GM19351 (cell line): Measurements from ENCODE around the gene TCERG1L.
"Not testable (repeated sequence)": the region's sequence is repeated elsewhere in the genome, so short reads cannot be mapped to it uniquely, and the experiment has no call there.

ENCODE experiments used
- ATAC-seq: cut with Tn5 transposase; IDR thresholded peaks from one replicate; pipeline ENCODE4 v1.9.1; 2021; ENCODE audit warnings: mild to moderate bottlenecking, moderate library complexity; ENCODE audit not compliant: unreplicated experiment

Gene TCERG1L

DNA sequence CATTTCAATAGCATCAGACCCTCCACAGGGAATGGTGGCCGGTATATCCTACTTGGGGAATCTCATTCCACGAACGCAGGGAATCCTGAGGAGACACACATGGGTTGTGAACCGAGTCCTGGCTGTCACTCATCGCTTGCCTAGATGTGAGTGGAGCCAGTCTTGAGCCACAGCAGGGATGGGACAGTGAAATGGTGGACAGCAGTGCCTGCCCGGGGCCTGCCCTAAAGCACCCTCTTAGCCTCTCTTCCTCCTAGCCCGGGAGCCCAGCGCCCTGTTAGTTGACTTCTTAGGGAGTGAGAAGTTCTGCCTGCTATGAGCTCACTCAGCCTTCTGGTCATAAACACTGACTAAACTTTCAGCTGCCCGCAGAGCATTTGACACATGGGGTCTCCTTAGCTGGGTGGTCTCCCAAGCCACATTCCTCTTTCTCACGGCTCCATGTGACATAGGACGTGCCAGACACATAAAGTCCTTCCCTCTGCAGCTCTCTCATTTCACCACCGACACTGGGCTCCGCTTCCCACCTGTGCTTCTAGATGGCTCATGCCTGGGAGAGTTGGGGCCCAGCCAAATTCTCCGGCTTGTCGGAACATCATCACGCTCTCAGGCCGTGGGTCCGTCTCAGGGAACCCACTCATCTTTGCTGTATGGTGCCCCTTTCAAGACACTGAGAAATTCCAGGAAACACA lies 60.9 kb downstream of the TCERG1L start:
- no peak for ATAC-seq

DNA sequence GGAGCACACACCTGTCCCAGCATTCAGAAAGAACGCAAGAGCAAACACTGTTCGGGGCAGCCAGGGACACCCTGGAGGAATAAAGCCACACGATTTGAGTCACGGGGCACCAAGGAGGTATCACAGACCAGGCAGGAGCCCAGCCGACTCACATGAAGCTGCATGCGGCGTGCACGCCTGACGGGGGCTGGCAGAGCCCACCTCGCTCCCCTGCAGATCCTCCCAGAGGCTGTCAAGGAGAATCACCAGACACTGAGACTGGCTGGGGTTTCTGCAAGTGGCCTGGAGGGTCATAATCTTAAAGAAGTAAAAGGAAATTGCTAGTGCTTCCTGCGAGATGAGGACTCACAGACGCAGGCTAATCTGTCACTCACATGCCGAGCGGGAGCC lies 61.6 kb downstream of the TCERG1L start:
- ATAC-seq: no peak

DNA sequence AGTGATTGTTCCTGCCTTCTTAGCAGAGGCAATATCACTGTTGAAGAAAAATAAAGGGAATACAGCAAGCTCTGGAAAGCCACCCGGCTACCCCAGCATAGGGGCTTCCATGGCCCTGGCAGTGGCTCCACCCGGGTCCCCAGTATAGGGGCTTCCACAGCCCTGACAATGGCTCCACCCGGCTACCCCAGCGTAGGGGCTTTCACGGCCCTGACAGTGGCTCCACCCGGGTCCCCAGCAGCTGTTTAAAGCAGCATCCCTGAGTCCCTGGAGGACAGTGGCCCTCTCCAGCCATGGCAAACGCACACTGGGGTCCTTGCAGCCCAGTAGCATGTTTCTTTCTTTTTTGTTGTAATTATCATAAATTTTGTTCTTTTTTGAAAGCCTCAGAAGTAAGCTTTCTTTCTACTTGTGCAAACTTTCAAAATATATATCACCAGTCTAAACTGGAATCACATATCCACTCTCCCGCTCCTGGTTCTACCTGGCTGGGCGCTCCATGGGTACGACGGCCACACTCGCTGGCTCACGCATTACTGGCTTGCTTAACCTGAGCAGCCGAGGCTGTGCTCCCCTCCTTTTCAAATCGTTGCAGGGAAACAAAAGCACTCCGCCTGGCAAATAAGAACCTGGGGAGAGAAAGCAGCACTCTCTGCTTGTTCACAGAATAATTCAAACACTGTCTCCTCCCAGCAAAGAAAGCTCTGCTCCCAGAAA lies 62.1 kb downstream of the TCERG1L start:
- ATAC-seq: no peak

DNA sequence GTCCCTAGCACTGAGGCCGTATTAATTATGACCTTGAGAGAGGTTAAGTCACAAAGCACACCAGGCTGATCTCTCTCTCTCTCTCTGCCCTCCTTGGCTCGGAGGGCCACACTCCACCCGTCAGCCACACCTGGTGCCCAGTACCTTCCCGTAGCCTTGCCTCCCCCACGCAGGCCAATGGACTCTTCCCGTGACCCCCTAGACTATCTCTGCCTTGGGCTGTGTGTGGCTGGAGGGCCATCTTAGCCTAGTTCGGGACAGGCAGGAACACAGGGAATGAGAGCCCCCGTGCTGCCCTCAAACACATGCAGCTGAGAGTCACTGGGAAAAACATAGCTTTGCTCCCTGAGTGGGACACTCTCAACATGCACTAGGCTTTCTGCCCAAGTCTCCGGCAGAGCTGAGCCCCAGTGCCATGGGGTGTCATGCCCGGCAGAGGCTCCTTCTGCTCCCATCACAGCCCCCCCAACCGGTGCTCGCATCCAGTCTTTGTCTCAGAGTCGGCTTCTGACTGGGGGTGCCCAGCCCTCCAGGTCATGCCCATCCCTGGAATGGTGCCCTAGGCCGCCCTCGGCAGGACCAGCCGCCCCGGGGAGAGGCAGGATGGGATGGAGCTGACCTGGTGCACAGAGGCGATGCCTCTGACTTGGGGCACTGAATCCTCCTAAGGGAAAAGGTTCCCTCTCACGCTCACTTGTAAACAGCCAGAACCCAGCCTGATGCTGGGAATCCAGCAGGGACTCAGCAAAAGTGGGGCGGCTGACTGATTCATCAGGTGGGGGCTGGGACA lies 63.0 kb downstream of the TCERG1L start:
- ATAC-seq: no peak

DNA sequence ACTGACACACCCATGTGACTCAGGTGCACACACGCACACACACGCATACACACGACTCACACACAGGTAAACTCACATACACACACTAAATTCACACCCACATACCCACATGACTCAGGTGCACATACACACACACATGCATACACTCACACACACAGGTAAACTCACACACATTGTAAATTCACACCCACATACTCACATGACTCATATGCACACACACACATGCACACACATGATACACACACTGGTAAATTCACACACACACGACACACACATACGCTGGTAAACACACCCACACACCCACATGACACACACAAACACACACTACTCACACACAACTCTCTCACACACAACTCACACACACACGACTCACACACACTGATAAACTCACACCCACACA lies 63.6 kb downstream of the TCERG1L start:
- ATAC-seq: no peak

DNA sequence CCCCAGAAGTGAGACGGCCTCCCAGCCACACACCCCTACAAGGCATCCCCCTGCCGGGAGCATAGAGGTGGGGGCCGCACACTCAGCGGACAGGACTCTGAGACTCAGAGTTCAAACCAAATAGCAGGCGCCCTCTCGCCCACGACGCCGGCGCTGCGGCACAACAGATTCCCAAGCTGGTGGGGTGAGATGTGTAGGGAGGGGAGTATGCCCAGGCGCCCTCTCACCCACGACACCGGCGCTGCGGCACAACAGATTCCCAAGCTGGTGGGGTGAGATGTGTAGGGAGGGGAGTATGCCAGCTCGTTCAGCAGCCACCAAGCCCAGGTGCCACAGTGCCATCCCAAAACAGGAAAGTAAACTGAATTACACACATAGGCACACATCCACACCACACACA lies 64.7 kb downstream of the TCERG1L start:
- ATAC-seq: no peak

DNA sequence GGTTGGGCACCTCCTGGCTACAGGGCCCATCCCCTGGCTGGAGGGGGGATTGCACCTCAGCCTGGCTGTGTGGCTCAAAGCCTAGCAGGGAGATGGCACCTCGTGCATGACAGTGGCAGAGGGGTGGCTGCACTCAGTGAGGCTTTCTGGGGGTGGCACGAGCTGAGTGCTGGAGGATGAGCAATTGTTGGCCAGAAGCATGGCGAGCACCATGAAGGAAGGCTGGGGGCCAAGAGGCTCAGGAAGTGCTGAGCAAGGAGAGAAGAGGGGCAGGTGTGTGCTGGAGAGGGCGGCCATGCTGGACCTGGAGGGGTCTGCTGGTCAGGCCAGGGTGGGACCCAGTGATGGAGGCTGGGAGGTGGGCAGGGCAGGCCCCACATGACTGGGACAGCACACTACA lies 65.4 kb downstream of the TCERG1L start:
- ATAC-seq: no peak

DNA sequence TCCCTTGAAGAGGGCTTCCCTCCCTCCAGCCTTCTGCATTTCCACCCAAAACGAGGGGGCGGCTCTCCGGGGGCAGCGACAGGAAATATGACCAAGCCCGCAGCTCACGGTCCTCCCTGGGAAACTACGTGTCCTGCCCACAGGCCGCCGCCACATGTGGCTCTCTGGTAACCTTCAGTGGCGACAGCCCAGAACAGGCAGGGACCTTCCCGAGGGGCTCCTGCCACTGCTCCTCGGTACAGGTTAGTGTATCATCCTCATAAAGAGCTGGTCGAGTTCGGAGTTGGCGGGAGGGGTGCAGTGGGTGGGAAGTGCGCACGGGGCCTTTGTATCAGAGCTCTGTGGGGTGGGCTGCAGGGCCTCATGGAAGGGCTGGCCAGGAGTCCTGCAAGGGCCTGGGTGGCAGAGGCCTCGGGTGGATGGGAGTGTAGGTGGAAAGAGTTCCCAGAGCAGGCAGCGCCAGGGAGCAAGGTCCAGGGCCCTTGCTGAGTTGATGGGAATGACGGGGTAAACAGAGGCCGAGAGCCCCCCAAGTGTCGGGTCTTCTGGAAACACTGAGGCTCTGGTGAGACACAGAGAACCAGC lies 66.0 kb downstream of the TCERG1L start:
- ATAC-seq: no peak

DNA sequence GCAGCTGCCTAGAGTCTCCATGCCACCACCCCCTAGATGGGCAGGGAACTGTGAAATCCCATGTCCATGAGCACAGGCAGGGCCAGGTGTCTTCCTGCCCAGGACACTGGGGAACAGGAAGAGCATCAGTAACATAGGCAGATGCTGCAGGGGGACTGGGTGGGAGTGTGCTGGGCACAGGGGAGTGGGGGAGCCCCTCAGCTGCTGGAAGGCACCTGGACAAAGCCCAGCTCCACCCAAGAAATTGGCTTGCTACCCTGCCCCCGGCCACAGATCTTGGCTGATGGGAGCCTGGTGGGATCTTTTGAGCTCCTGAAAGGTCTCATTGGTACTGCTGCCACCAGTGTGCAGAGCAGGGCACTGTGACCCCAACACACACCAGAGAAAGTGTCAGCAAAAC lies 66.7 kb downstream of the TCERG1L start:
- ATAC-seq: no peak

DNA sequence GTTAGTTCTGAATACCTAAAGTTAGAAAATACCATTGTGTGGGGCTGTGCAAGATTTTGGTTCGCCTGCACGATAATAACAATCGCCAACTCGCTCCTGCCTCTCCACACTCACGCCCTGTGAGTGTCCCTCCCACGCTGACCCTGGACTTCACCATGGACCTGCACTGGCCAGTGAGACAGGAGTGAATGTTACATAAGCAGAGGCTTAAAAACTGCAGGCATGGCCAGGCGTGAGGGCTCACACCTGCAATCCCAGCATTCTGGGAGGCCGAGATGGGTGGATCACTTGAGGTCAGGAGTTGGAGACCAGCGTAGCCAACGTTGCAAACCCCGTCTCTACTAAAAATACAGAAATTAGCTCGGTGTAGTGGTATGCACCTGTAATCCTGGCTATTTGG lies 68.4 kb downstream of the TCERG1L start:
- no peak for ATAC-seq

DNA sequence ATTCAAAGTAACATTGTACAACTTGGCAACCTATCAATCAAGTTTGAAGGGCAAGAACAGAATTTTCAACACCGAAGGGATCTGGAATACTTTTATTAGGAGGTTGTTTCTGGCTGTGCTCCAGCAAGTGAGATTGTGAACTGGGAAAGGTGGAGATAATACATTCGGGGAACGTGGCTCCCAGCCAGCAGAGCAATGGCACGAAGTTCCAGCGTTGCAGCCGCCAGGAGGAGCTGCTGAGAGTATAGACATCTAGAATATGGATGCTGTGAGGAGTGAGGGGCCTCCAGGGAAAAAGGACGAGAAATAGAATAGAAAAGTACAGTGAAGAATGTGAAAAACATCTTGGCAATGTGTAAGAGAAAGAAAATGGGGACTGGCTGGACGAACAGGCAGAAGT lies 69.5 kb downstream of the TCERG1L start:
- no peak for ATAC-seq

DNA sequence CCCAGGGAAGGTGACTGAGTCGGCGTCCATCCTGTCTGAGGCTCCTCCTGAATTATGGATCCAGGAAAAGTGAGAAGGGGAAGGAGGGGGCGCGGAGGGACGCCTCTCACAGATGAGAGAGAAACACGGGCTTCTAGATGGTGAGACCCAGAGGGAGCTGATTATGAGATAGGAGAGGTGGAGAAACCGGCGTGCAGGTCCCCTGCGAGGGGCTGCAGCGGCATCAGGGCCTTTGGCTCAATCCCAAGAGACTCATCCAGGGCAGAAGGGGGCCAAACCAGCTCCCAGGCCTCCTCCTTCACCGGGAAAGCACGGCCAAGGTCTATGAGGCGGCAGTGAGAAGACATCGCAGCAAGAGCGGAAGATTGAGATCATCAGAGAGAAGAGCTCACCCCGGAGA lies 70.8 kb downstream of the TCERG1L start:
- ATAC-seq: no peak

DNA sequence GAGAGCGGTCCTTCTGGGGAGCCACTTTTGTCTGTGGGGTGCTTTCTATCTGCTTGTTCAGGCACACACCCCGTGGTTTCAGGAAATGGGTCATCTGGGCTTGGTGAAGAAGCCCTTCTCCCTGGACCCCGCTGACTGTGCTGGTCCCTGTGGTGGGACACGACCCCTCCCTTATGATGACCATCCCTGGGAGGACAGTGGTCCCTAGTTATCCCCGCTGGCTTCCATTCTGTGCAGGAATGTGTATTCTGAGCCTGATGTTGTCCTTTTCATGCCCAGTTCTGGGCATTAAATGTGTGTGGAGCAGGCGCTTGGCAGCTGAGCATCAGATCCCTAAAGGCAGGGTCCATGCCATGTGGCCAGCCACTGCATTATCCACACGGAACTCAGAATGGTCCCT lies 71.6 kb downstream of the TCERG1L start:
- no peak for ATAC-seq

DNA sequence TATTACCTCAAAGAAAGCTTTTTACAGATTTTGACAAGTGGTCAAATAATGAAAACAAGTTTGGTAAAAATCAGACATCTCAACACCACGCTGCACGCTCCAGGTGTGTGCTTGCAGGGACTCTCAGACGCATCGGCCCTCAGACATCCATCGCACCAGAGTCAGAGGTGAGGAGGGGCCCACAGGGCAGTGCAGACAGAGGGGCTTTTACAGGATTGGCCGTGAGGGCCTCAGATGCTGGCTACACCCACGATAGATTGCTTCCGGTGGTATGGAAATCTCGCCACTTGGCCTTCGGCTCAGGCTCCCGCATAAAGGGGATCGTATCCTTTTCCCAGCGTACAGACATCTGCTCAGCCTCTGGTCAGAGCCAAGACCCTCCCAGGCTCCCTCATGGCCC lies 72.1 kb downstream of the TCERG1L start:
- no peak for ATAC-seq

DNA sequence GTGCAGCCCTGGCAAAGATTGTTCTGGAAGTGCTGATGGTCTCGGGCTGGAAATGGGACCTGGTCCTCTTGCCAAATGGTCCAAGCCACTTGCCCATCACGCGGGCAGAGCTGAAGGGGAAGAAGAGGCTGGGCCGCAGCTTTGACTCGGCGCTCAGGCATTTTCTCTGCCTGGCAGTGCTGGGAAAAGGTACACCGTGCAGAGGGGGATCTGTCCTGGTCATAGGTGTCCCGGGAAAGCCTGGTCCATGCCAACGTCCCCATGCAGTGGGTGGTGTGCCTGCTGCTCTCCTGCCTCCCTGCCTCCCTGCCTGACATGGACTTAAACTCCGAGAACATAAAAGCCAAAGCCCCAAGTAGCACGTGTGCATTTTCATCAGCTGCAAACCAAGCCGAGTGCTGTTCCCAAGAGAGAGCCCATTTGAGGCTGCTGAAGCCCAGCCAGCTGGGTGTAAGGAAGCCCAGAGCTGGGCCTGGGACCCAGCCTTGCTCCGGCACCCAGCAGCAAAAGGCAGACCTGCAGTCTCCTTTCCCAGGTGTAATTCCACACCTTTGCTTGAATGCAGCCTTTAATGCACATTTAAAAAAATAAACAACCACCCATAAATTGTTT lies 72.7 kb downstream of the TCERG1L start:
- no peak for ATAC-seq

DNA sequence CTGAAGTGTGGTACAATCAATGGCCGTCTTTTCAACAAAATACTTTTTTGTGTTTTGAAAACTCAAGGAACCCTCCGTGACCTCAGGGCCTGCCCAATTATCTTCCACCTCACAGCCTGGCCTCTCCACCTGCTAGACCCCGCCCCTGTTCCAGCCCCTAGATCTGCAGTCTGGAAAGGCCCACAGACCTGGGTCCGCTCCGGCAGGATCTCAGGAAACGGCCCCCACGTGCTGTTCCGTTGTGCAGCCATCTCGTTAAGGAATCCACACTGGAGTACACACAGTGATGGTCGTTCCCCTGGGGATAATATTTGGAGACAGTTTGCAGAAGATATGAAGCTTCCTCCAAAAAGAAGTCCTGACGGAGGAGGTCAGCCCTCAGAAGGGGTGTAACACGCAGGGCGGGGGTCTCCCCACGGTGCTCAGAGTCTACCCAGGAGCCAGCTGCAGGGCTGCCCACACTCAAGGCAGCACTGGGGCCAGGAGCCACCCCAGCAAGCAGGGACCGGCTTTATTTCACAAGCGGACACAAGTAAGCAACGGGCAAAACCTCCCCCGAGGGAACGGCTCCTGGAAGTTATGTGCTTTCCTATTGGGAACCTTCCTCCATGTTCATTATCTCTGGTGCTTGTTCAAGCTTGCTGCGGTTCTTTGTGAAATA lies 73.4 kb downstream of the TCERG1L start:
- no peak for ATAC-seq

DNA sequence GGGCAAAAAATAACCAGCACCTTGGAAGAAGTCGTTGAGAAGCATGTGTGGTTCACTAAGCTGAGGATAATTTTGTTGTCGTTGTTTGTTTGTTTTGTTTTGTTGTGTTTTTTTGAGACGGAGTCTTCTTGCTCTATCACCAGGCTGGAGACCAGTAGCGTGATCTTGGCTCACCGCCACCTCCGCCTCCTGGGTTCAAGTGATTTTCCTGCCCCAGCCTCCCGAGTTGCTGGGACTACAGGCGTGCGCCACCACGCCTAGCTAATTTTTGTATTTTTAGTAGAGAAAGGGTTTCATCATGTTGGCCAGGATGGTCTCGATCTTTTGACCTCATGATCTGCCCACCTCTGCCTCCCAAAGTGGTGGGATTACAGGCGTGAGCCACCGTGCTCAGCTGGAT lies 76.9 kb downstream of the TCERG1L start:
- not testable (repeated sequence) for ATAC-seq

DNA sequence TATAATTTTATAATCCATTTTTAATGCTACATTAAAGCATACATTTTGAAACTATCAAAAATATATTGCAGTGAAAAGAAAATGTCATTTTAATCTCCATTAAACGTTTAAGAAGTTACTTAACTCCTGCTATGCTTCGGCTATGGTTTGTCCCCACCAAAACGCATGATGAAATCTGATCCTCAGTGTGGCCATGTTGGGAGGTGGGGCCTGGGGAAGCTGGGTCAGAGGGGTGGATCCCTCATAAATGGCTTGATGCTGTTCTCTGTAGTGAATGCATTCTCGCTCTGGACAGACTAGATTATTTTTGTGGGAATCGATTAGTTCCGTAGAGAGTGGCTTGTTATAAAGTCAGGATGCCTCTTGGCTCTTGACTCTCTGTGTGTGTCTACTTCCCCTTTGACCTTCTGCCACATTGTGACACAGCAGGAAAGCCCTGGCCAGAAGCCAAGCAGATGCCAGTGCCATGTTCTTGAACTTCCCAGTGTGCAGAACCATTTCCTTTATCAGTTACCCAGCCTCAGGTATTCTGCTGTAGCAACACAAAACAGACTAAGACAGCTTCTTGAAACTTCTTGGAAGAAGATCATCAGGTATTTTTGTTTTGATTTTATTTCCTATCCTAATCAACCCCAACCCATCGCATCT lies 77.8 kb downstream of the TCERG1L start:
- ATAC-seq: no peak

DNA sequence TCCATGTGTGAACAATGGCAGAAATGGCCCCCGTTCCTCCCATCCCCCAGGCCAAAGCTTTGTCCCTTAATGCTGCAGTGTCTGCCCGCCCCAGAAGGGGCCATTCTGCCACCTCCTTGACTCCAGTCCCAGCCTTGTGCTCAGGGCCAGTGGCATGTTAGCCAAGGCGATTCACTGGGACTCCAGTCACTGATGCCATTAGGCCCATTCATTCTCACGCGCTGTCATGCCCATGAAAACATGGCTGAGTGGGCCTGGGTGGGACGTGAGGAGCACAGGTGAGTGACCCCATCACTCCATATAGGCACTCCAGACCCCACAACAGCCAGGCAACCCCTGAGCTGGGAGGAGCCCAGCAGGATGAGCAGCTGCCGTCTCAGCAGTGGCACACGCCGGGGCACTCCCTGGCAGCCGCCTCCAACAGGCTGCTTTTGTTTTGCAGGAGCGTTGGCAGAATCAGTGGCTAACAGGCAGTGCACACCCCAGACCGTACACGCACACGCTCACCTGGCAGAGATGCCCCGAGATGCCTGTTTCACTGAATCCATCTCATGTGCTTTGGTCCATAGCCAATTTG lies 79.5 kb downstream of the TCERG1L start:
- no peak for ATAC-seq
